ENCODE results near the gene PAPPA2. TPM values are rescaled to one million over a fixed set of nuclear protein-coding genes. Genes with fewer than 3 reads are reported as not detected.
A peak's percentile ranks its signal among the peaks of the same experiment; 100 is the strongest.

PAPPA2 gene
- total and polyA plus RNA-seq, 9 of the 15 experiments (the other 6 are each of a cell fraction or from before 2014, with no cell fraction given) = 0.01 to 0.15 (median 0.05) TPM; not detected in 2

DNA sequence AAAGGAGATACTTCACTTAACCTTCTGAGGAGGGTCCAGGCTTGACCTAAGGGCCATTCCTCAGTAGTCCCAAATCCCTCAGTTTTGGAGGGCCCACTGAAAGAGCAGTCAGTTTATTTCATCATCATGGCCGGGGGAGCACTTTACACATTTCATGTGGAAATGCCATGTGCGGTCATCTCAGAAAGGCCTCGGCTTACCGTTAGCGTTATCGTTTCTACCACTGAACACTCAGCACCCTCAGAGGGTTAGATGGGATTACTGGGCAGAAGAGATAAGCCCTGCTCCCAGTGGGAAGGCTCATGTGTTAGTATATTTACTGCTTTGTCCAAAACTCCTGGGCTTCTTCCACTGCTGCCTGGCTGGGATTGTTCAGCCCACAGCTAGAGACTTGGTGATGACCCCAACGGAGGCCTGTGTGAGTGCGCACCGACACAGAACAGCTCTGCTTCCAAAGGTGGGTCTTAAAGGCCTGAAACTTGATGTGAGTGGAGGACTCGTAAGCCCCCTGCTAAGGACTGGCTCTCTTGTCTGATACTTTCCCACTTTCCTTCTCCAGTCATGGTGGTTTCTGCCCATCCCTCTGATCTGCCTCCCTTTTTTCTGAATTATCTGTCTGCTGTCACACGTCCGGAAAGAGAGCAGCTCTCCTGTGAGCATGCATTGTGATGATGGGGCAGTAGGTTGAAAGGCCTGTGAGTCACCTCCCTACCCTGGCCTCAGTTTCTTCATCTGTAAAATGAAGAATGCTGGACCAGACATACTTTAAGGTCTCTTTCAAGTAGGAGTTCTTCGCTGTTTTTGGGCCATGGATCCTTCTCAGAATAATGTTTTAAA lies 417.0 kb downstream of the PAPPA2 start (continued):
- TF ChIP-seq XRCC5 (IDR thresholded peaks at IDR 0.05; ENCODE audit: low read depth, low read length) = peak; percentile 33; the same call in 1 of the 2 replicates
- TF ChIP-seq, protein P1, sequence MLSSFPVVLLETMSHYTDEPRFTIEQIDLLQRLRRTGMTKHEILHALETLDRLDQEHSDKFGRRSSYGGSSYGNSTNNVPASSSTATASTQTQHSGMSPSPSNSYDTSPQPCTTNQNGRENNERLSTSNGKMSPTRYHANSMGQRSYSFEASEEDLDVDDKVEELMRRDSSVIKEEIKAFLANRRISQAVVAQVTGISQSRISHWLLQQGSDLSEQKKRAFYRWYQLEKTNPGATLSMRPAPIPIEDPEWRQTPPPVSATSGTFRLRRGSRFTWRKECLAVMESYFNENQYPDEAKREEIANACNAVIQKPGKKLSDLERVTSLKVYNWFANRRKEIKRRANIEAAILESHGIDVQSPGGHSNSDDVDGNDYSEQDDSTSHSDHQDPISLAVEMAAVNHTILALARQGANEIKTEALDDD (IDR thresholded peaks at IDR 0.05) = peak; percentile 87
- no peak for TF ChIP-seq HNRNPUL1 (IDR thresholded peaks at IDR 0.05; ENCODE audit: low read length)
- TF ChIP-seq, protein P2, sequence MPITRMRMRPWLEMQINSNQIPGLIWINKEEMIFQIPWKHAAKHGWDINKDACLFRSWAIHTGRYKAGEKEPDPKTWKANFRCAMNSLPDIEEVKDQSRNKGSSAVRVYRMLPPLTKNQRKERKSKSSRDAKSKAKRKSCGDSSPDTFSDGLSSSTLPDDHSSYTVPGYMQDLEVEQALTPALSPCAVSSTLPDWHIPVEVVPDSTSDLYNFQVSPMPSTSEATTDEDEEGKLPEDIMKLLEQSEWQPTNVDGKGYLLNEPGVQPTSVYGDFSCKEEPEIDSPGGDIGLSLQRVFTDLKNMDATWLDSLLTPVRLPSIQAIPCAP (CRISPR knock-in tag; IDR thresholded peaks at IDR 0.05; ENCODE audit: borderline replicate concordance) = no peak
- no peak for TF ChIP-seq CBX1 (IDR thresholded peaks at IDR 0.05; ENCODE audit: low read depth)
- TF ChIP-seq, protein P3, sequence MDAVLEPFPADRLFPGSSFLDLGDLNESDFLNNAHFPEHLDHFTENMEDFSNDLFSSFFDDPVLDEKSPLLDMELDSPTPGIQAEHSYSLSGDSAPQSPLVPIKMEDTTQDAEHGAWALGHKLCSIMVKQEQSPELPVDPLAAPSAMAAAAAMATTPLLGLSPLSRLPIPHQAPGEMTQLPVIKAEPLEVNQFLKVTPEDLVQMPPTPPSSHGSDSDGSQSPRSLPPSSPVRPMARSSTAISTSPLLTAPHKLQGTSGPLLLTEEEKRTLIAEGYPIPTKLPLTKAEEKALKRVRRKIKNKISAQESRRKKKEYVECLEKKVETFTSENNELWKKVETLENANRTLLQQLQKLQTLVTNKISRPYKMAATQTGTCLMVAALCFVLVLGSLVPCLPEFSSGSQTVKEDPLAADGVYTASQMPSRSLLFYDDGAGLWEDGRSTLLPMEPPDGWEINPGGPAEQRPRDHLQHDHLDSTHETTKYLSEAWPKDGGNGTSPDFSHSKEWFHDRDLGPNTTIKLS (IDR thresholded peaks at IDR 0.05; ENCODE audit: borderline replicate concordance, low read depth) = no peak; the same call in 1 of the 2 replicates
- TF ChIP-seq ZNF324 (CRISPR knock-in tag; IDR thresholded peaks at IDR 0.05) = no peak
- TF ChIP-seq IRF2 (CRISPR knock-in tag; IDR thresholded peaks at IDR 0.05) = no peak
- 0 out of 4 replicates have a peak, but pooled peaks of 1 of the 2 experiments have one; percentile 85 for TF ChIP-seq NONO (IDR thresholded peaks at IDR 0.05; ENCODE audit: low read depth in 2 of 2, low read length in 1 of 2)
- no peak for TF ChIP-seq SRSF7 (optimal IDR thresholded peaks at IDR 0.05; ENCODE audit: low read depth, low read length)
- peak; percentile 42; the same call in 1 of the 2 replicates for TF ChIP-seq SMAD3 (CRISPR knock-in tag; conservative IDR thresholded peaks at IDR 0.05)
- TF ChIP-seq MEF2D (tag; conservative IDR thresholded peaks at IDR 0.05; ENCODE audit: low read depth) = no peak
- TF ChIP-seq, protein P4, sequence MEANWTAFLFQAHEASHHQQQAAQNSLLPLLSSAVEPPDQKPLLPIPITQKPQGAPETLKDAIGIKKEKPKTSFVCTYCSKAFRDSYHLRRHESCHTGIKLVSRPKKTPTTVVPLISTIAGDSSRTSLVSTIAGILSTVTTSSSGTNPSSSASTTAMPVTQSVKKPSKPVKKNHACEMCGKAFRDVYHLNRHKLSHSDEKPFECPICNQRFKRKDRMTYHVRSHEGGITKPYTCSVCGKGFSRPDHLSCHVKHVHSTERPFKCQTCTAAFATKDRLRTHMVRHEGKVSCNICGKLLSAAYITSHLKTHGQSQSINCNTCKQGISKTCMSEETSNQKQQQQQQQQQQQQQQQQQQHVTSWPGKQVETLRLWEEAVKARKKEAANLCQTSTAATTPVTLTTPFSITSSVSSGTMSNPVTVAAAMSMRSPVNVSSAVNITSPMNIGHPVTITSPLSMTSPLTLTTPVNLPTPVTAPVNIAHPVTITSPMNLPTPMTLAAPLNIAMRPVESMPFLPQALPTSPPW (CRISPR knock-in tag; IDR thresholded peaks at IDR 0.05) = peak; percentile 48; the same call in 1 of the 2 replicates
- TF ChIP-seq SPI1 (IDR thresholded peaks at IDR 0.05; ENCODE audit: borderline replicate concordance, low read depth, low read length) = no peak
- no peak for TF ChIP-seq PTTG1 (tag; IDR thresholded peaks at IDR 0.05; ENCODE audit: low read depth)
- peak; percentile 82 for TF ChIP-seq NFIC (IDR thresholded peaks at IDR 0.05)
- TF ChIP-seq PURB (CRISPR knock-in tag; IDR thresholded peaks at IDR 0.05; ENCODE audit: low read depth) = no peak
- TF ChIP-seq, protein P5, sequence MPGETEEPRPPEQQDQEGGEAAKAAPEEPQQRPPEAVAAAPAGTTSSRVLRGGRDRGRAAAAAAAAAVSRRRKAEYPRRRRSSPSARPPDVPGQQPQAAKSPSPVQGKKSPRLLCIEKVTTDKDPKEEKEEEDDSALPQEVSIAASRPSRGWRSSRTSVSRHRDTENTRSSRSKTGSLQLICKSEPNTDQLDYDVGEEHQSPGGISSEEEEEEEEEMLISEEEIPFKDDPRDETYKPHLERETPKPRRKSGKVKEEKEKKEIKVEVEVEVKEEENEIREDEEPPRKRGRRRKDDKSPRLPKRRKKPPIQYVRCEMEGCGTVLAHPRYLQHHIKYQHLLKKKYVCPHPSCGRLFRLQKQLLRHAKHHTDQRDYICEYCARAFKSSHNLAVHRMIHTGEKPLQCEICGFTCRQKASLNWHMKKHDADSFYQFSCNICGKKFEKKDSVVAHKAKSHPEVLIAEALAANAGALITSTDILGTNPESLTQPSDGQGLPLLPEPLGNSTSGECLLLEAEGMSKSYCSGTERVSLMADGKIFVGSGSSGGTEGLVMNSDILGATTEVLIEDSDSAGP (CRISPR knock-in tag; IDR thresholded peaks at IDR 0.05) = no peak
- peak; percentile 41 for TF ChIP-seq BCOR (IDR thresholded peaks at IDR 0.05)
- TF ChIP-seq ZNF408 (CRISPR knock-in tag; IDR thresholded peaks at IDR 0.05; ENCODE audit: low read depth) = no peak
- TF ChIP-seq ZNF197 (CRISPR knock-in tag; IDR thresholded peaks at IDR 0.05; ENCODE audit: low read depth) = no peak
